SU-DHL-6 (cell line): ENCODE results near the gene PEX13.
A peak's percentile ranks its signal among the peaks of the same experiment; 100 is the strongest.

Source experiments
- H2AFZ ChIP-seq: fragments of 200-600 bp; sonication (generic); 2 replicates; pipeline ENCODE4 v1.6.1; 2014; ENCODE audit warnings: low read depth, mild to moderate bottlenecking, moderate library complexity, mixed read lengths, antibody characterized with exemption, low read length; ENCODE audit not compliant: severe bottlenecking
- H3F3A ChIP-seq: fragments of 200-600 bp; shearing (Covaris generic); 2 replicates; pipeline ENCODE4 v1.6.0; 2016; ENCODE audit warnings: antibody characterized with exemption, mild to moderate bottlenecking; ENCODE audit not compliant: insufficient read depth
- H3K27ac ChIP-seq: fragments of 200-600 bp; sonication (generic); 2 replicates; pipeline ENCODE4 v1.5.1; 2016; ENCODE audit warnings: low read depth, mild to moderate bottlenecking, low read length, moderate library complexity, mixed read lengths
- H3K27me3 ChIP-seq: fragments of 200-600 bp; sonication (generic), shearing (Covaris generic); 2 replicates; pipeline ENCODE4 v1.6.0; 2014; ENCODE audit warnings: mild to moderate bottlenecking, low read length
- H3K36me3 ChIP-seq: fragments of 200-600 bp; sonication (generic); 2 replicates; pipeline ENCODE4 v1.6.1; 2014; ENCODE audit warnings: mild to moderate bottlenecking, low read length, mixed read lengths
- H3K4me2 ChIP-seq: fragments of 300-600, 200-600 bp; shearing (Covaris generic), sonication (generic); 2 replicates; pipeline ENCODE4 v1.6.0; 2014; ENCODE audit warnings: low read length, low read depth, mild to moderate bottlenecking; ENCODE audit not compliant: poor library complexity, severe bottlenecking
- H3K4me3 ChIP-seq: fragments of 200-600 bp; sonication (generic); 2 replicates; pipeline ENCODE4 v1.5.1; 2014; ENCODE audit warnings: antibody characterized with exemption, low read length, mild to moderate bottlenecking, mixed read lengths; ENCODE audit not compliant: insufficient read depth, poor library complexity, severe bottlenecking
- H3K79me2 ChIP-seq: fragments of 200-600 bp; sonication (generic); 2 replicates; pipeline ENCODE4 v1.6.1; 2014; ENCODE audit warnings: mild to moderate bottlenecking, low read length, moderate library complexity; ENCODE audit not compliant: insufficient read depth
- H3K9ac ChIP-seq: fragments of 200-600 bp; sonication (generic); 2 replicates; pipeline ENCODE4 v1.7.0; 2014; ENCODE audit warnings: mild to moderate bottlenecking, low read length
- H3K9me2 ChIP-seq: fragments of 200-600 bp; sonication (generic); replicated peaks from 2 replicates; pipeline ENCODE4 v1.6.1; 2014; ENCODE audit warnings: low read length; ENCODE audit not compliant: insufficient read depth
- H3K9me3 ChIP-seq: fragments of 200-600 bp; sonication (generic); 2 replicates; pipeline ENCODE4 v1.6.1; 2014; ENCODE audit warnings: low read length, mixed read lengths; ENCODE audit not compliant: insufficient read depth
- H4K20me1 ChIP-seq: fragments of 200-600 bp; sonication (generic); 2 replicates; pipeline ENCODE4 v1.6.1; 2014; ENCODE audit warnings: low read depth, mild to moderate bottlenecking, antibody characterized with exemption, low read length, moderate library complexity, mixed read lengths
- EZH2phosphoT487 ChIP-seq: fragments of 200-600 bp; sonication (generic), shearing (Covaris generic); conservative IDR thresholded peaks from 2 replicates; pipeline ENCODE4 v1.6.1; 2018; ENCODE audit warnings: mild to moderate bottlenecking, antibody characterized with exemption, low read length, moderate library complexity, mixed read lengths
- TF ChIP-seq, protein P1 (sequence below): fragments of 200-600 bp; sonication (generic); IDR thresholded peaks from one replicate; pipeline ENCODE4 v1.5.1; 2017; ENCODE audit warnings: antibody characterized with exemption, mild to moderate bottlenecking, low read length, moderate library complexity; ENCODE audit not compliant: insufficient read depth, poor library complexity, severe bottlenecking

PEX13 gene

DNA sequence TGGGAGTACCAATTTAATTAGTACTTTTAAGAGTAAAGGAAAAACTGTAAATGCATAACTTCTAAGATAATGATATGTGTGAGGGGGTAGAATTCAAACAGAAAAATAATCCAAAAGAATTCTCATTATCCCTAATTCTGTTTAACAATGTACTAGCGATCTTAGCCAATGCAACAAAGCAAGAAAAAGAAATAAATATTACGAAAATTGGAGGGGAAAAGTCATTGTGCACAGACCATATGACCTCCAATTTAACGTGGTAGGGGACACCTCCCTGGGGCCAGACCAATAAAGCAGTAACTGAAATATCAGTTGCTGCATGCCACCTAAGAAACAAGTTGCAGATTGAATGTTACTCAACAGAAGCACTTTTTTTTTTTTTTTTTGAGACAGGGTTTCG, 25.9 kb upstream of the PEX13 start:
- H3K9me2 ChIP-seq, result no peaks in the 10 kb centered on the region
- peaks cover 78% of the 10 kb centered on the region for H3F3A ChIP-seq
- no peaks in the 10 kb centered on the region for H3K79me2 ChIP-seq
- H3K4me3 ChIP-seq, result no peak overlapping the region
- peaks cover 9% of the 10 kb centered on the region for H3K36me3 ChIP-seq
- no peaks in the 10 kb centered on the region for H3K27me3 ChIP-seq
- TF ChIP-seq, protein P1, sequence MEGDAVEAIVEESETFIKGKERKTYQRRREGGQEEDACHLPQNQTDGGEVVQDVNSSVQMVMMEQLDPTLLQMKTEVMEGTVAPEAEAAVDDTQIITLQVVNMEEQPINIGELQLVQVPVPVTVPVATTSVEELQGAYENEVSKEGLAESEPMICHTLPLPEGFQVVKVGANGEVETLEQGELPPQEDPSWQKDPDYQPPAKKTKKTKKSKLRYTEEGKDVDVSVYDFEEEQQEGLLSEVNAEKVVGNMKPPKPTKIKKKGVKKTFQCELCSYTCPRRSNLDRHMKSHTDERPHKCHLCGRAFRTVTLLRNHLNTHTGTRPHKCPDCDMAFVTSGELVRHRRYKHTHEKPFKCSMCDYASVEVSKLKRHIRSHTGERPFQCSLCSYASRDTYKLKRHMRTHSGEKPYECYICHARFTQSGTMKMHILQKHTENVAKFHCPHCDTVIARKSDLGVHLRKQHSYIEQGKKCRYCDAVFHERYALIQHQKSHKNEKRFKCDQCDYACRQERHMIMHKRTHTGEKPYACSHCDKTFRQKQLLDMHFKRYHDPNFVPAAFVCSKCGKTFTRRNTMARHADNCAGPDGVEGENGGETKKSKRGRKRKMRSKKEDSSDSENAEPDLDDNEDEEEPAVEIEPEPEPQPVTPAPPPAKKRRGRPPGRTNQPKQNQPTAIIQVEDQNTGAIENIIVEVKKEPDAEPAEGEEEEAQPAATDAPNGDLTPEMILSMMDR, result no peak
- no peak for TF ChIP-seq EZH2phosphoT487
- H3K4me2 ChIP-seq, result no peak overlapping the region
- H3K27ac ChIP-seq, result peak overlapping the region; percentile 96
- H4K20me1 ChIP-seq, result no peaks in the 10 kb centered on the region
- no peak overlapping the region for H2AFZ ChIP-seq
- peaks cover 13% of the 10 kb centered on the region for H3K9me3 ChIP-seq
- H3K9ac ChIP-seq, result no peak overlapping the region

DNA sequence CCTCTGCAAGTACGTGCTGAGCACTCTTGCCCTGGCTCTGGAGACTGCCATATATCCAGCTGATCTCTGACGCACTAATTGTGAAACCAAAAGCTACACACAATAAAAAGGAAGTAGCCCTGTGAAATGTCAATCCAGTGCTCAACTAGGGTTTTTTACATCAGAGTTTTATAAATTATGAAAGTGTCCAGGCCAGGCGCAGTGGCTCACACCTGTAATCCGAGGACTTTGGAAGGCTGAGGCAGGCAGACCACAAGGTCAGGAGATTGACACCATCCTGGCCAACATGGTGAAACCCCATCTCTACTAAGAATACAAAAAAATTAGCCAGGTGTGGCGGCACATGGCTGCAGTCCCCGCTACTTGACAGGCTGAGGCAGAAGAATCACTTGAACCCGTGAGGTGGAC, 24.5 kb upstream of the PEX13 start:
- Histone ChIP-seq H3K4me2 (peak overlapping the region; percentile 87), H3K9me2 (no peaks in the 10 kb centered on the region), H3K36me3 (peaks cover 9% of the 10 kb centered on the region), H3K79me2 (no peaks in the 10 kb centered on the region), H3K9me3 (peaks cover 13% of the 10 kb centered on the region), H2AFZ (no peak overlapping the region), H3K27ac (peak overlapping the region; percentile 96), H3K9ac (peak overlapping the region; percentile 59), H3K27me3 (no peaks in the 10 kb centered on the region), H3F3A (peaks cover 79% of the 10 kb centered on the region), H4K20me1 (no peaks in the 10 kb centered on the region), H3K4me3 (peak overlapping the region; percentile 1)
- TF ChIP-seq, protein P1, result no peak
- TF ChIP-seq EZH2phosphoT487, result no peak

DNA sequence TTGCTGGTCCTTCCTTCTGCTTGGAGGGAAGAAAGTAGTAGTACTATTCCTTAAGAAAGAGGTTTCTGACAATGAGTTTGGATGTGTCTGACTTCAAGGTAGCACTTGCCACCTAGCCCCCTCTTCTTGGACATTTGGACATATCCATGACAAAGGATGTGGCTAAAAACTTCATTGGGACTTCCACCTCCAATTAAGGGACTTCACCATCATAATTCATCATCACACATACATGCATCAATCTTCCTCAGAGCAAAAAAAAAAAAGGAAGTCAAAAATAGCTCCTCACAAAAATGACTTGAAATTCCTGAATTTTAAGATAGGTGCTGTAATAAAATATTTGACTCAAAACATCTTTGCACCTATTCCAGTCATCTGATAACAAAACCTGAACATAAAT, 23.4 kb upstream of the PEX13 start:
- Histone ChIP-seq H3F3A (peaks cover 88% of the 10 kb centered on the region), H4K20me1 (no peaks in the 10 kb centered on the region), H3K4me3 (no peak overlapping the region), H3K27me3 (no peaks in the 10 kb centered on the region), H2AFZ (no peak overlapping the region), H3K4me2 (peak overlapping the region; percentile 87), H3K9me2 (no peaks in the 10 kb centered on the region), H3K9ac (peak overlapping the region; percentile 59), H3K36me3 (peaks cover 9% of the 10 kb centered on the region), H3K9me3 (peaks cover 13% of the 10 kb centered on the region), H3K27ac (peak overlapping the region; percentile 96), H3K79me2 (no peaks in the 10 kb centered on the region)
- TF ChIP-seq, protein P1, result no peak
- no peak for TF ChIP-seq EZH2phosphoT487
